GM19397 (cell line): Measurements from ENCODE around the gene PROKR2.

Experiments
- ATAC-seq: cut with Tn5 transposase; IDR thresholded peaks from one replicate; pipeline ENCODE4 v1.9.1; 2021; ENCODE audit warnings: mild to moderate bottlenecking, moderate library complexity; ENCODE audit not compliant: unreplicated experiment

Gene PROKR2

DNA sequence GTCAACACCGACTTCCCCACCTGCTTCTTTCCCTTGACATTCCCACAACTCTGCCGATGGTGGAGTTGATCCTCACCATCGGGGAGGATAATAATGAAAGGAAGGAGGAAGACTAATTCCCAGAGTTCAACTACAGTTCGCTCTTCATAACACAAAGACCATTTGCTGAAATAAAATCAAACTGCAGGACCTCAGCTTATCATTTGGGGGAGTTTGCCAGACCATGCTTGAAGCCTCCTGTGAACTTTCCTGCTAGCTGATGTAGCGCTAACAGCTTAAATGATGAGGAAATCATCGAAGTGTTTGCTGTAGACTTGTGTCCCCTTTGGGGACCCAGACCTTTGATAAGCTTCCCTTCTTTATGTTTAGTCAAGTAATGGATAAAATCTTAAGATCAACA is 26.2 kb downstream of the PROKR2 start:
- no peak for ATAC-seq

- no peak for ATAC-seq
Measured at GRCh38 chr20:5282561-5282960, 34.2 kb downstream of the PROKR2 start.

DNA sequence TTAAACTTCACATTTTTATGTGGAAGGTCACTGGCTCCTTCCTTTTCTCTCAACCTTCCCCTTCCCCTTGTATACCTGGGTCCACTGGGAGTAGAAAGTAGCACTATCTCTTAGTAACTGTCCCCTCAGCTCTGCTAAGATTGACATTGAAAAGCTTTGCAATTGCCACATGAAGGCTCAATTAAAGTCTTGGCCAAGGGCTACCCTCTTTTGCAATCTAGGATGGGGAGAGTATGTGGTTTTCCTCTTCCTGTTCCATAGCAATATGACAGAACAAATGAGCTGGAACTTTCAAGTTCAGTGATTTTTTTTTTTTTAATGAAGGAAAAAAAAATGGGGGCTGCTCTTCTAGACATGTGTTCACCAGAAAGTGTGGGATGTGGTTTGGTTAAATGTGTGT is 37.1 kb downstream of the PROKR2 start:
- ATAC-seq = no peak

DNA sequence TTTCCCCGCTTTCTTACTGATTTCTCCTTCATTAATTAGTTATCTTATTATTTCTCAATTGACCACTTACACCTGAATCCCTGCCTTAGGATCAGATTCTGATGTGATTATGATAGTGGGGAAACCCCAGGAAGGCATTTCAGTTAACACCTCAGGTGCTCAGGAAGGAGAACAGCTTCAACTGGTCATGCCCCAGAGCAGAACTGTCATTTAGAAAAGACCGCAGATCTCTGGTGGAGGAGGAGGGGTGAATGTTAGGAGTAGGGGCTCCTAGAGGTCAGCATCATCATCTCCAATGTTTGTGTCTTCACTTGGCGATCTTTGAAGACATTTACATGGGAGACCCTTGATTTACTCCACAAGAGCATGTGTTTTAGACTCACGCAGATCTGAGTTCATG is 44.5 kb downstream of the PROKR2 start:
- no peak for ATAC-seq

- no peak for ATAC-seq
Measured at GRCh38 chr20:5270603-5271002, 46.2 kb downstream of the PROKR2 start.

DNA sequence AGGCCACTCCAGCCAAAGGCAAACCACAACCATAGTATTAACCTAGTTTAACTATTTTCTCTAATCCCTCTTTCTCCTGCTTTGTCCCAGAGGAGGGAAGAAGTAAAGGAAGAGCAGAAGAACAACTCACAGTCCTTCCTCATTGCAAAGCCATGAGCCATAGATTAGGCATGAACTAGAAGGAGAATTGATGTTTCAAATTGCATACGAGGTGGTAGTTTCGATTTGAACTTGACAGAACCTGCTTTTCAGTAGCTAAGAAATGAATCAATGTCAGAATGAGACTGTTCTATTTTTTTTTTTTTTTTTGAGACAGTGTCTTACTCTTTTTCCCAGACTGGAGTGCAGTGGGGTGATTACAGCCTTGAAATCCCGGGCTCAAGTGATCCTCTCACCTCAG is 48.3 kb downstream of the PROKR2 start:
- no peak for ATAC-seq

- ATAC-seq = no peak
Measured at GRCh38 chr20:5267092-5267491, 49.7 kb downstream of the PROKR2 start.
